IPS-15b (cell line): ENCODE data around the gene FBXL2.

Experiments used
- H3K27me3 ChIP-seq: one replicate; pipeline ENCODE4 v1.6.1; 2013; ENCODE audit warnings: low read length; ENCODE audit not compliant: control insufficient read depth, insufficient read depth
- H3K36me3 ChIP-seq: one replicate; pipeline ENCODE4 v1.6.1; 2013; ENCODE audit warnings: low read length; ENCODE audit not compliant: control insufficient read depth, insufficient read depth
- H3K4me1 ChIP-seq: one replicate; pipeline ENCODE4 v1.6.1; 2013; ENCODE audit warnings: mild to moderate bottlenecking, low read length; ENCODE audit not compliant: control insufficient read depth, insufficient read depth
- H3K4me3 ChIP-seq: one replicate; pipeline ENCODE4 v1.5.1; 2013; ENCODE audit warnings: low read depth, low read length
- H3K9ac ChIP-seq: one replicate; pipeline ENCODE4 v1.6.1; 2013; ENCODE audit warnings: low read depth, mild to moderate bottlenecking, low read length
- H3K9me3 ChIP-seq: one replicate; pipeline ENCODE4 v1.6.1; 2013; ENCODE audit warnings: mild to moderate bottlenecking, low read length; ENCODE audit not compliant: control insufficient read depth, insufficient read depth

Gene FBXL2

GRCh38 chr3:33256249-33256648 is 21.0 kb upstream of the FBXL2 start:
- no peak overlapping the region for H3K4me3 ChIP-seq
- no peaks in the 10 kb centered on the region for H3K27me3 ChIP-seq
- no peak overlapping the region for H3K9ac ChIP-seq
- no peaks in the 10 kb centered on the region for H3K9me3 ChIP-seq
- H3K4me1 ChIP-seq = no peaks in the 10 kb centered on the region
- H3K36me3 ChIP-seq = no peaks in the 10 kb centered on the region

- no peak overlapping the region for H3K4me3 ChIP-seq
These were observed 17.1 kb upstream of the FBXL2 start for GRCh38 chr3:33260104-33260503.

GRCh38 chr3:33269385-33269784 is 7.9 kb upstream of the FBXL2 start:
- H3K4me1 ChIP-seq = no peaks in the 10 kb centered on the region
- H3K9ac ChIP-seq = no peak overlapping the region

More at GRCh38 chr3:33260104-33260503, 17.1 kb upstream of the FBXL2 start:
- no peaks in the 10 kb centered on the region for H3K36me3 ChIP-seq
- H3K27me3 ChIP-seq = no peaks in the 10 kb centered on the region
- no peaks in the 10 kb centered on the region for H3K4me1 ChIP-seq
- H3K9me3 ChIP-seq = no peaks in the 10 kb centered on the region
- no peak overlapping the region for H3K9ac ChIP-seq

GRCh38 chr3:33271324-33271723 is 5.9 kb upstream of the FBXL2 start:
- Histone ChIP-seq H3K4me1 (no peaks in the 10 kb centered on the region), H3K9ac (no peak overlapping the region), H3K27me3 (no peaks in the 10 kb centered on the region), H3K4me3 (no peak overlapping the region), H3K9me3 (peaks cover 5% of the 10 kb centered on the region), H3K36me3 (no peaks in the 10 kb centered on the region)

More at GRCh38 chr3:33269385-33269784, 7.9 kb upstream of the FBXL2 start:
- no peaks in the 10 kb centered on the region for H3K36me3 ChIP-seq
- H3K4me3 ChIP-seq = no peak overlapping the region
- H3K27me3 ChIP-seq = no peaks in the 10 kb centered on the region
- H3K9me3 ChIP-seq = peaks cover 5% of the 10 kb centered on the region

GRCh38 chr3:33273628-33274027 is 3.6 kb upstream of the FBXL2 start:
- H3K36me3 ChIP-seq = no peaks in the 10 kb centered on the region
- no peaks in the 10 kb centered on the region for H3K9me3 ChIP-seq
- no peaks in the 10 kb centered on the region for H3K4me1 ChIP-seq
- H3K9ac ChIP-seq = no peak overlapping the region
- H3K4me3 ChIP-seq = no peak overlapping the region
- H3K27me3 ChIP-seq = no peaks in the 10 kb centered on the region

- H3K4me3 ChIP-seq = peak overlapping the region; percentile 69
- H3K4me1 ChIP-seq = no peaks in the 10 kb centered on the region
- H3K36me3 ChIP-seq = no peaks in the 10 kb centered on the region
- no peak overlapping the region for H3K9ac ChIP-seq
- H3K27me3 ChIP-seq = no peaks in the 10 kb centered on the region
- H3K9me3 ChIP-seq = no peaks in the 10 kb centered on the region
These were observed 921 bp downstream of the FBXL2 start for GRCh38 chr3:33278163-33278562.

GRCh38 chr3:33287672-33288282 is 10.5 kb downstream of the FBXL2 start:
- H3K36me3 ChIP-seq = no peaks in the 10 kb centered on the region
- H3K9me3 ChIP-seq = peaks cover 2% of the 10 kb centered on the region
- H3K27me3 ChIP-seq = no peaks in the 10 kb centered on the region
- H3K4me3 ChIP-seq = no peak overlapping the region
- no peaks in the 10 kb centered on the region for H3K4me1 ChIP-seq
- no peak overlapping the region for H3K9ac ChIP-seq

- no peaks in the 10 kb centered on the region for H3K36me3 ChIP-seq
- no peak overlapping the region for H3K4me3 ChIP-seq
- no peaks in the 10 kb centered on the region for H3K4me1 ChIP-seq
- no peaks in the 10 kb centered on the region for H3K9me3 ChIP-seq
- H3K27me3 ChIP-seq = no peaks in the 10 kb centered on the region
- H3K9ac ChIP-seq = no peak overlapping the region
These were observed 22.3 kb downstream of the FBXL2 start for GRCh38 chr3:33299395-33300081.

GRCh38 chr3:33312361-33312760 is 35.1 kb downstream of the FBXL2 start:
- no peaks in the 10 kb centered on the region for H3K4me1 ChIP-seq
- H3K27me3 ChIP-seq = no peaks in the 10 kb centered on the region
- H3K4me3 ChIP-seq = no peak overlapping the region
- no peaks in the 10 kb centered on the region for H3K9me3 ChIP-seq
- H3K36me3 ChIP-seq = no peaks in the 10 kb centered on the region
- no peak overlapping the region for H3K9ac ChIP-seq

GRCh38 chr3:33313331-33313730 is 36.1 kb downstream of the FBXL2 start:
- Histone ChIP-seq H3K9ac (no peak overlapping the region), H3K4me1 (no peaks in the 10 kb centered on the region), H3K4me3 (no peak overlapping the region), H3K36me3 (no peaks in the 10 kb centered on the region), H3K9me3 (no peaks in the 10 kb centered on the region), H3K27me3 (no peaks in the 10 kb centered on the region)

- Histone ChIP-seq H3K27me3 (no peaks in the 10 kb centered on the region), H3K4me3 (no peak overlapping the region), H3K4me1 (no peaks in the 10 kb centered on the region), H3K9ac (no peak overlapping the region), H3K36me3 (no peaks in the 10 kb centered on the region), H3K9me3 (no peaks in the 10 kb centered on the region)
These were observed 37.8 kb downstream of the FBXL2 start for GRCh38 chr3:33314993-33315392.

- H3K4me3 ChIP-seq = no peak overlapping the region
- no peaks in the 10 kb centered on the region for H3K9me3 ChIP-seq
- no peak overlapping the region for H3K9ac ChIP-seq
- H3K27me3 ChIP-seq = no peaks in the 10 kb centered on the region
- H3K4me1 ChIP-seq = no peaks in the 10 kb centered on the region
- no peaks in the 10 kb centered on the region for H3K36me3 ChIP-seq
These were observed 38.6 kb downstream of the FBXL2 start for GRCh38 chr3:33315826-33316225.
